GM12872 (cell line): Measurements from ENCODE around the gene SSR1.

Experiments
- TF ChIP-seq, protein P1 (sequence below): IDR thresholded peaks from 3 replicates; pipeline ENCODE4 v1.5.1; 2011; ENCODE audit warnings: low read depth, mild to moderate bottlenecking, low read length, moderate library complexity; ENCODE audit not compliant: insufficient read depth

The SSR1 gene

DNA sequence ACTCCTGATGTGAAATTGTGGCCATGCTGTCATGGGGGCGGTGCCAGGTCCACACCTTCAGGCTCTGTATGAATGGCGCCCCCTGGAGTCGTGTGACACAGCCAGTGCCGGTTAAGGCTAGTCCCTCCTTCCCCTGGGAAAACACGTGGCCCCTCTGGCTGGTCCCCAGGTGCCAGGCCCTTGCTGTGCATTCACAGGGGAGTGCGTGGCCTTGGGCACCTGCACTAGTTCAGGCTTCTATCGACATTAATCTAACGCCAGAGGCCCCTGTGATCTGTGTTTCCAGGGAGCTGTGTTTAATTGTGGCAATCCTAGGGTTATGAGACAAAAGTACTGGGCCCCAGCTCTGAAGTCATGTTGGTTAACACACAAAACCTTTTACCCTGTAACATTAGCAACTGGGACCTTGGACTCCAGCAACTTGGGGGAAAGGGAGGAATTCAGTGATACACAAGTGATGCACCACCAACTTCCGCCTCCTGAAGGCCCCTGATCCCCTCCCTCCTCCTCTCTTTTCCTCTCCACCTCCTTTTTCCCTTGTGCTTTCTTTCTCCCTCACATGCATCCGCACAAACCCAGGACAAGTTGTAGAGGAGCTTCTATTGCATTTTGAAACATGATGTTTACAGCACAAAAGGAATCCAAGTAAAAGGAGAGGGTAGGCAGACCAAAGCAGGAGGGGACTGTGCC lies 74.0 kb downstream of the SSR1 start:
- TF ChIP-seq, protein P1, sequence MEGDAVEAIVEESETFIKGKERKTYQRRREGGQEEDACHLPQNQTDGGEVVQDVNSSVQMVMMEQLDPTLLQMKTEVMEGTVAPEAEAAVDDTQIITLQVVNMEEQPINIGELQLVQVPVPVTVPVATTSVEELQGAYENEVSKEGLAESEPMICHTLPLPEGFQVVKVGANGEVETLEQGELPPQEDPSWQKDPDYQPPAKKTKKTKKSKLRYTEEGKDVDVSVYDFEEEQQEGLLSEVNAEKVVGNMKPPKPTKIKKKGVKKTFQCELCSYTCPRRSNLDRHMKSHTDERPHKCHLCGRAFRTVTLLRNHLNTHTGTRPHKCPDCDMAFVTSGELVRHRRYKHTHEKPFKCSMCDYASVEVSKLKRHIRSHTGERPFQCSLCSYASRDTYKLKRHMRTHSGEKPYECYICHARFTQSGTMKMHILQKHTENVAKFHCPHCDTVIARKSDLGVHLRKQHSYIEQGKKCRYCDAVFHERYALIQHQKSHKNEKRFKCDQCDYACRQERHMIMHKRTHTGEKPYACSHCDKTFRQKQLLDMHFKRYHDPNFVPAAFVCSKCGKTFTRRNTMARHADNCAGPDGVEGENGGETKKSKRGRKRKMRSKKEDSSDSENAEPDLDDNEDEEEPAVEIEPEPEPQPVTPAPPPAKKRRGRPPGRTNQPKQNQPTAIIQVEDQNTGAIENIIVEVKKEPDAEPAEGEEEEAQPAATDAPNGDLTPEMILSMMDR = peak; percentile 78

DNA sequence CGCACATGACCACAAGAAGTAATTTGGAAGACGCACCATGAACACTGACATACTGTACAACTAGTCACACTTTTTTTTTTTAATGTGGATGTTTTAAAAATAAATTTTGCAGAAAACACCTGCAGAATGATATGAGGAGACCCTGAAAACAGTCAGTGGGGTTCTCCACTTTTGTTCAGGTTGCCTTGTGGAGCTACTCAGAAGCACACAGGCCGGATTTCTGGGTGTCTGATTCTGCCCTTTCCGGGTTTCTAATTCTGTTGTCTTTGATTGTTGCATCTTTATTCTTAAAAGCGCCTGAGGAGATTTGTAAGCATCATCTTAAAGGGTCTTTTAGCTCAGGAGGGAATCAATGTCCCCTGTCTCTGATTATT lies 74.5 kb downstream of the SSR1 start:
- TF ChIP-seq, protein P1 = no peak

DNA sequence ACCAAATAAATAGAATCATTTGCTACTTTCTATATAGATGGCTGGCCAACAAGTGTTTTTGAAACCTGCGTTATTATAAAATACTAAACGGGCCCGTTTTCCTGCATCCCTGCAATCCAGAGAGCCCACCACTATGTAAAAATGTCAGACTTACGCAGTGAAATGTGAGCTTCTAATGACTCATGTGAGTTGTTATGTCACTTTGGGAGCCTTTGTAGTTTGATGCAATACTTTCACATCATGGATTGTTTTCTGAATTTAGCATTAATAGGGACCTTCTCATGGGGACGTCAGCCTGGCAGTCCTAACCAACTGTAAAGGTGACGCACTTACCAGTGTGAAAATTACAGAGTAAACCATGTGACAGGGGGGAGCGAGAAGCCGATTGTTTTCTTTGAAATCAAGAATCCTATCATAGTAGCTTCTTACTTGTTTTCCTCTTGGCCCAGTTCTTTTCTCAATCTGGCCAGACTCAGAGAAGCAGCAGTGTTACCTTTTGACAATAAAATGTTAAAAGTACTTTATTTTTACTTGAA lies 75.3 kb downstream of the SSR1 start:
- TF ChIP-seq, protein P1 = no peak

DNA sequence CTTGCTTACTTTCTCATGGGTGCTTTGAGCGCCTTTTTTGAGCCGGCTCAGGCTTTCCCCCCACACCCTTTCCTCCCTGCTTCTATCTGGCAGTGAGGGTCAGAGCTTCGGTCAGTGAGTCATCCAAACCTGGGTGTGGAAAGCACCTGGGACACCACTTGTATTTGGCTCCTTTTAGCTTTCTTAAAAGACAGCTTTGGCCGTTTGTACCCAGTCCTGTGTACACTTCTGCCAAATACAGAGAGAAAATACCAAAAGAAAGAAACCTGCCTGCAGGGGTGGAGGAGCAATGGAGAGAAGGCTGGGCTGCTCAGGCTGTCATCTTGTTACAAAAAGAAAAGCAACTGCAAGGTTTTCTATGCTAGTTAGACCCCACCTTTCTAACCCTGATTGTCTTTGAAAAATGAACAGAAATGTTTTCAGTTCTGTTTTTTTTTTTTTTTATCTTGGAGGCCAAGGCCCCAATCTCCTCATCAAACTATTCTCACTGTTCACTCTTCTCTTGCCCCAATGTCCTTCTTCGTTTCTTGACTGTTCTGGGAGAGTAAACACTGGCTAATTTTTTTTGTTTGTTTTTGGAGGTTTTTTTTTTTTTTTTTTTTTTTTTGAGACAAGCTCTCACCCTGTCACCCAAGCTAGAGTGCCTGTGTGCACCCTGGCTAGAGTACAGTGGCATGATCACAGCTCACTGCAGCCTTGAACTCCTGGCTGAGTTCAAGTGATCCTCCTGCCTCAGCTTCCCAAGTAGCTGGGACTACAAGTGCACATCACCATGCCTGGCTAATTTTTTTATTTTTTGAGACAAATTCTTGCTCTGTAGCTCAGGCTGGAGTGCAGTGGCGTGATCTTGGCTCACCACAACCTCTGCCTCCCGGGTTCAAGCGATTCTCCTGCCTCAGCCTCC lies 76.4 kb downstream of the SSR1 start:
- TF ChIP-seq, protein P1 = no peak; the same call in 2 of the 3 replicates

DNA sequence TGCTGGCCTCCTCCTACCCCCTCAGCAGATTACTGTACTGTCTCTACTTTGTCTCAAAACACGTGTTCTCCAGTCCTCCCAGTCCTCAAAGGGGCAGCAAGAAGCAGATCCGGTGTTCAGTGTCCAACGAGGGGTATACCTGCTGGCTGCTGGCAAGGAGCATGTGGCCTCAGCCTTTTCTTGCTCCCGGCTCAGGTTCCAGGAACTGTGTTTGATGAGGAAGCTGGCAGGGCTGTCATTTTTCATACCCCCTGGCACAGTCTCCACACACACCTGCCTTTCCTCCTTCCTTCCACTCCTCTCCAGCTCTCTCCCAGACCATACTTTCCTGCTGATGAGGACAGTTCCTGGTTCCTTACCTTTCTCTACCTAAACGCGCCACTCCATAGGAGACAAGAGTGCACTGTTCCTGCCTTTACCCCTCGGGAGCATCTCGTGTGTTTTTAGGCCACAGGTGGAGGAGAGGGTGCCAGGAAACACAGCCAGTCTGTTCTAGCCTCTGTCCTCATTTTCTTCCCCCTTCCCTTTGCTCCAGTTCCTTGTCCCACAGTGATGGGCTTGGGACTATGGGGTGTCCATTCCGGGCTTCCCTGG lies 77.2 kb downstream of the SSR1 start:
- TF ChIP-seq, protein P1 = no peak

DNA sequence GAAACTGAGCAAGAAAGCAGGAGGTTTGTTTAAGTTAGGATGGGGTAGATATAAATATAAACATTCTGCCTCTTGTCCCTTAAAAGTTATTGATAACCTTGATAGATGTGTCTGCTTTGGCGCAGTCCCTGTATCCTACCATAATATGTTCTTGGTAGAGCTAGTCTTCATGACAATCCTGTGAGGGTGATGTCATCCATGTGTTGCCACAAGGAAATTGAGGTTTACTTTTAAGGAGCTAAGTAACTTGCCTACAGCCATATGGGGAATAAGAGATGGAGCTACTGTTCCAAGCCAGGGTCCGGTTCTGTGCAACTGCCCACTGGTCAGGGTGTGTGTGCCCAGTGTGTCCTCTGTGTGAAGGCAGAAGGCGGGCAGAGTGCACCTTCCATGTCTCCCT lies 78.5 kb downstream of the SSR1 start:
- TF ChIP-seq, protein P1 = no peak

DNA sequence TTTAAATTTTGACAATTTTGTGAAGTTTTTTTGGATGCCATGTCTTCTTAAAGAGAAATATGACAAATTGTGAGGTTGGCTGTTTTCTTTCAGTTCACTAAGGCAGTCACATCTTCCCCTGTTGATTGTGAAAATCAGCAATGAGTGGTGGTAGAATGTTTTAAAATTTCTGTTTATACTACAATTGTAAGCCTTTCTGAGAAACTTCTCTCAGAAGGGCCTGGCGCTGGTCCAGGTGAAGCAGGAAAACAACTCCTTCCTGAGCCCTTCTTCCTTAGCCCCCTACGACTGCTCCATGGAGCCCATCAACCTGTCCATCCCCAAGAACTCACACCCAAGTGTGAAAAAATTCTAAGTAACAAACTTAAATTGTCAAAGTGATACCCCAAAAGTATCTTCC lies 80.6 kb downstream of the SSR1 start:
- TF ChIP-seq, protein P1 = no peak
